Parathyroid adenoma (tissue), 2 donors: ENCODE data around the gene ATXN7.
A peak's percentile ranks its signal among the peaks of the same experiment; 100 is the strongest.

Experiments used
- H2AFZ ChIP-seq: fragments of 300-600 bp; sonication (generic); one replicate; pipeline ENCODE4 v1.7.0; 2017; ENCODE audit warnings: antibody characterized with exemption, mild to moderate bottlenecking
- H3K27ac ChIP-seq: fragments of 300-600 bp; sonication (generic); one replicate; pipeline ENCODE4 v1.7.0; 2017
- H3K27me3 ChIP-seq: fragments of 300-600 bp; sonication (generic); one replicate; pipeline ENCODE4 v1.7.0; 2017; ENCODE audit warnings: low read length; ENCODE audit not compliant: control insufficient read depth, insufficient read depth
- H3K36me3 ChIP-seq: fragments of 300-600 bp; sonication (generic); one replicate; pipeline ENCODE4 v1.7.0; 2017; ENCODE audit warnings: low read length; ENCODE audit not compliant: control insufficient read depth, insufficient read depth
- H3K4me1 ChIP-seq: fragments of 300-600 bp; sonication (generic); one replicate; pipeline ENCODE4 v1.7.0; 2017; ENCODE audit warnings: control low read depth
- H3K4me2 ChIP-seq: fragments of 300-600 bp; sonication (generic); one replicate; pipeline ENCODE4 v1.7.0; 2017; ENCODE audit warnings: low read length
- H3K4me3 ChIP-seq: fragments of 300-600 bp; sonication (generic); one replicate; pipeline ENCODE4 v1.7.0; 2017; ENCODE audit warnings: low read depth, low read length
- H3K79me2 ChIP-seq: fragments of 300-600 bp; sonication (generic); one replicate; pipeline ENCODE4 v1.7.0; 2017; ENCODE audit warnings: control low read depth
- H3K9ac ChIP-seq: fragments of 300-600 bp; sonication (generic); one replicate; pipeline ENCODE4 v1.7.0; 2017; ENCODE audit warnings: mild to moderate bottlenecking
- H3K9me3 ChIP-seq: fragments of 300-600 bp; sonication (generic); one replicate; pipeline ENCODE4 v1.7.0; 2017; ENCODE audit warnings: low read length; ENCODE audit not compliant: control insufficient read depth
- TF ChIP-seq, protein P1 (sequence below): fragments of 300-600 bp; sonication (generic); IDR thresholded peaks from one replicate; pipeline ENCODE4 v1.7.0; 2017; ENCODE audit warnings: antibody characterized with exemption, mild to moderate bottlenecking
- donor health status: primary hyperparathyroidism.

ATXN7 gene

GRCh38 chr3:63960048-63960711 lies 96.5 kb downstream of the ATXN7 start:
- Histone ChIP-seq H3K9ac (no peak overlapping the region), H3K4me2 (no peak overlapping the region), H3K4me1 (no peaks in the 10 kb centered on the region), H3K9me3 (no peaks in the 10 kb centered on the region), H3K27ac (no peak overlapping the region), H2AFZ (no peak overlapping the region), H3K27me3 (no peaks in the 10 kb centered on the region), H3K36me3 (no peaks in the 10 kb centered on the region), H3K79me2 (peaks cover 5% of the 10 kb centered on the region), H3K4me3 (no peak overlapping the region)
- TF ChIP-seq, protein P1, sequence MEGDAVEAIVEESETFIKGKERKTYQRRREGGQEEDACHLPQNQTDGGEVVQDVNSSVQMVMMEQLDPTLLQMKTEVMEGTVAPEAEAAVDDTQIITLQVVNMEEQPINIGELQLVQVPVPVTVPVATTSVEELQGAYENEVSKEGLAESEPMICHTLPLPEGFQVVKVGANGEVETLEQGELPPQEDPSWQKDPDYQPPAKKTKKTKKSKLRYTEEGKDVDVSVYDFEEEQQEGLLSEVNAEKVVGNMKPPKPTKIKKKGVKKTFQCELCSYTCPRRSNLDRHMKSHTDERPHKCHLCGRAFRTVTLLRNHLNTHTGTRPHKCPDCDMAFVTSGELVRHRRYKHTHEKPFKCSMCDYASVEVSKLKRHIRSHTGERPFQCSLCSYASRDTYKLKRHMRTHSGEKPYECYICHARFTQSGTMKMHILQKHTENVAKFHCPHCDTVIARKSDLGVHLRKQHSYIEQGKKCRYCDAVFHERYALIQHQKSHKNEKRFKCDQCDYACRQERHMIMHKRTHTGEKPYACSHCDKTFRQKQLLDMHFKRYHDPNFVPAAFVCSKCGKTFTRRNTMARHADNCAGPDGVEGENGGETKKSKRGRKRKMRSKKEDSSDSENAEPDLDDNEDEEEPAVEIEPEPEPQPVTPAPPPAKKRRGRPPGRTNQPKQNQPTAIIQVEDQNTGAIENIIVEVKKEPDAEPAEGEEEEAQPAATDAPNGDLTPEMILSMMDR, result no peak

DNA sequence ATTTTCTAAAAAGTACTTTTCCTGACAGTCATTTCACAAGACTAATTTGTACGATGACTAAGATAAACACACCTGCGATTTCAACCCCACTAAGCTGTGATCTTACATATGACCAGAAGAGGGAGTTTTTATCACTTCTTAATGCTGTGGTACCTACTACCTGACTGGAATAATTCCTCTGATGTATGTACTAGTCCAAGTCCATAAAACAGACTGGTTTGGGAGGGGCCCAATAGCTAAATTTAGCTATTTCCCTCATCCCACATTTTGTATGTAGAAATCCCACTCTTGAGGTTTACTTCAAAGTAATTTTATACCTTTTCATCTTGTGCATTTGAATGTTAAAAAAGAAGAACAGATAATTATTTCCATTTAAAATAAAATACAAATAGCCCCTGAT lies 98.2 kb downstream of the ATXN7 start:
- H3K36me3 ChIP-seq, result no peaks in the 10 kb centered on the region
- no peak overlapping the region for H3K9ac ChIP-seq
- H3K79me2 ChIP-seq, result peaks cover 7% of the 10 kb centered on the region
- no peaks in the 10 kb centered on the region for H3K9me3 ChIP-seq
- TF ChIP-seq, protein P1, result peak; percentile 66
- no peak overlapping the region for H3K27ac ChIP-seq
- no peaks in the 10 kb centered on the region for H3K27me3 ChIP-seq
- H2AFZ ChIP-seq, result no peak overlapping the region
- no peak overlapping the region for H3K4me2 ChIP-seq
- peaks cover 4% of the 10 kb centered on the region for H3K4me1 ChIP-seq
- H3K4me3 ChIP-seq, result no peak overlapping the region

DNA sequence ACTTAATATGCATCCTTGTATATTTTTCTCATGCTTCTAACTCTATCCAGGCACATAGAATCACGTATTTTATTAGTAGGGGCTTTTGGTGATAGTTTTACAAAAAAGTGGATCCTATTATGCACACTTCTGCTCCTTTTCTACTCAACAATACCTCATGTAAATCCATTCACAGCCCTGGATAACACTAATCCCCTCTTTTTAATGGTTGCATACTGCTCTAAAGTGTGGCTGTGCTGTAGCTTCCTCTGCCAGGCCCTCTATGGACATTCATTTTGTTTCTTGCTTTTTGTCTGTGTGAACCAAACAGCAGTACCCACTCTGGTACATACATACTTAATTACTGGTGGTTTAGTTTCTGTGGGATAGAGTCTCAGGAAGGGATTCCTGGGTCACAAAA lies 99.8 kb downstream of the ATXN7 start:
- no peak overlapping the region for H3K27ac ChIP-seq
- no peaks in the 10 kb centered on the region for H3K36me3 ChIP-seq
- TF ChIP-seq, protein P1, result no peak
- H3K27me3 ChIP-seq, result no peaks in the 10 kb centered on the region
- H3K4me1 ChIP-seq, result peaks cover 14% of the 10 kb centered on the region
- no peak overlapping the region for H3K4me3 ChIP-seq
- no peak overlapping the region for H2AFZ ChIP-seq
- peaks cover 3% of the 10 kb centered on the region for H3K79me2 ChIP-seq
- no peak overlapping the region for H3K4me2 ChIP-seq
- H3K9ac ChIP-seq, result no peak overlapping the region
- no peaks in the 10 kb centered on the region for H3K9me3 ChIP-seq

- TF ChIP-seq, protein P1, result no peak
- H3K9ac ChIP-seq, result no peak overlapping the region
Observed at GRCh38 chr3:63964681-63965485, 101.2 kb downstream of the ATXN7 start.

More at GRCh38 chr3:63964681-63965485, 101.2 kb downstream of the ATXN7 start:
- H3K27ac ChIP-seq, result no peak overlapping the region
- H3K4me2 ChIP-seq, result no peak overlapping the region
- peaks cover 24% of the 10 kb centered on the region for H3K4me1 ChIP-seq
- no peaks in the 10 kb centered on the region for H3K9me3 ChIP-seq
- H2AFZ ChIP-seq, result no peak overlapping the region
- peaks cover 7% of the 10 kb centered on the region for H3K79me2 ChIP-seq
- H3K27me3 ChIP-seq, result no peaks in the 10 kb centered on the region
- no peak overlapping the region for H3K4me3 ChIP-seq
- no peaks in the 10 kb centered on the region for H3K36me3 ChIP-seq
